GM12878 (cell line): ENCODE data around the gene ID3. TPM values are rescaled to one million over a fixed set of nuclear protein-coding genes. Genes with fewer than 3 reads are reported as not detected.

Experiments used
- ASH2L ChIP-seq: fragments of 300-600, 200-600 bp; sonication (generic); IDR thresholded peaks from 2 replicates; pipeline ENCODE4 v1.6.1; 2017; ENCODE audit warnings: low read depth, mild to moderate bottlenecking, borderline replicate concordance
- BACH1 ChIP-seq: fragments of 450-650 bp; IDR thresholded peaks from 2 replicates; pipeline ENCODE4 v1.6.1; 2017; ENCODE audit warnings: mild to moderate bottlenecking, borderline replicate concordance
- BHLHE40 ChIP-seq, 2 experiments: fragments of 450-650 bp in 1 of 2; IDR thresholded peaks; 2 replicates each; pipeline ENCODE4 v1.6.1; 2011 to 2017; ENCODE audit warnings: low read depth in 2 of 2, borderline replicate concordance in 1 of 2, improper control_type of control experiment in 1 of 2, low read length in 1 of 2, mild to moderate bottlenecking in 1 of 2
- CEBPB ChIP-seq, 2 experiments: fragments of 150-350 bp in 1 of 2; IDR thresholded peaks; 2 replicates each; pipeline ENCODE4 v1.6.1; 2012 to 2014; ENCODE audit warnings: low read depth in 2 of 2, low read length in 2 of 2, borderline replicate concordance in 1 of 2, inconsistent platforms in 1 of 2
- CHD1 ChIP-seq: IDR thresholded peaks from 2 replicates; pipeline ENCODE4 v1.6.1; 2012; ENCODE audit warnings: low read depth, low read length, improper control_type of control experiment
- CREM ChIP-seq: IDR thresholded peaks from 2 replicates; pipeline ENCODE4 v1.6.1; 2014; ENCODE audit warnings: antibody characterized with exemption, low read depth
- CUX1 ChIP-seq: IDR thresholded peaks from 2 replicates; pipeline ENCODE4 v1.6.1; 2012; ENCODE audit warnings: improper control_type of control experiment, low read depth, low read length; ENCODE audit not compliant: insufficient replicate concordance
- KAT2A ChIP-seq: conservative IDR thresholded peaks from 2 replicates; pipeline ENCODE4 v1.6.1; 2011; ENCODE audit warnings: low read depth, low read length; ENCODE audit not compliant: control insufficient read depth
- NFYB ChIP-seq: IDR thresholded peaks from 2 replicates; pipeline ENCODE4 v1.6.1; 2011; ENCODE audit warnings: low read depth, mild to moderate bottlenecking, low read length, improper control_type of control experiment, moderate library complexity; ENCODE audit not compliant: insufficient read depth
- NR2C1 ChIP-seq: fragments of 450-650 bp; IDR thresholded peaks from 2 replicates; pipeline ENCODE4 v1.6.1; 2017; ENCODE audit warnings: antibody characterized with exemption, mild to moderate bottlenecking, moderate library complexity
- PAX8 ChIP-seq: fragments of 450-650 bp; IDR thresholded peaks from 2 replicates; pipeline ENCODE4 v1.6.1; 2017; ENCODE audit warnings: mild to moderate bottlenecking, moderate library complexity
- RELB ChIP-seq: fragments of 450-650 bp; IDR thresholded peaks from 2 replicates; pipeline ENCODE4 v1.6.1; 2017; ENCODE audit warnings: low read depth, mild to moderate bottlenecking, moderate library complexity
- RFX5 ChIP-seq: IDR thresholded peaks from 2 replicates; pipeline ENCODE4 v1.6.1; 2011; ENCODE audit warnings: low read depth, low read length, improper control_type of control experiment
- SMAD1 ChIP-seq: fragments of 450-650 bp; IDR thresholded peaks from 2 replicates; pipeline ENCODE4 v1.6.1; 2018; ENCODE audit warnings: mild to moderate bottlenecking, low read depth; ENCODE audit not compliant: partially characterized antibody
- SP1 ChIP-seq: IDR thresholded peaks from one replicate; pipeline ENCODE4 v1.6.1; 2011; ENCODE audit warnings: low read depth, low read length
- TAF1 ChIP-seq: IDR thresholded peaks from 2 replicates; pipeline ENCODE4 v1.6.1; 2011; ENCODE audit warnings: mild to moderate bottlenecking, low read depth, low read length, borderline replicate concordance
- ZBTB33 ChIP-seq: fragments of 450-650 bp; IDR thresholded peaks from 2 replicates; pipeline ENCODE4 v1.6.1; 2017; ENCODE audit warnings: mild to moderate bottlenecking
- ZNF384 ChIP-seq: IDR thresholded peaks from 2 replicates; pipeline ENCODE4 v1.6.1; 2012; ENCODE audit warnings: low read depth, mild to moderate bottlenecking, low read length, improper control_type of control experiment, borderline replicate concordance
- ZNF622 ChIP-seq: fragments of 450-650 bp; IDR thresholded peaks from 2 replicates; pipeline ENCODE4 v1.6.1; 2017; ENCODE audit warnings: mild to moderate bottlenecking, inconsistent platforms
- polyA plus RNA-seq, 11 experiments: library from polyadenylated mRNA; depleted of rRNA in 4 of 11; unstranded in 6 of 11; stranded (reverse) in 5 of 11; fragments of >200 nt; fragmentation: Nextera tagmentation in 4 of 11; fragmentation: Illumina TruSeq in 1 of 11; extraction: Ambion mirVana in 4 of 11; extraction: Trizol in 1 of 11; gene quantifications; 1 replicate in 1 of 11; 2 replicates in 10 of 11; pipeline versions ENCODE4 v1.2.1 to v1.2.3, GENCODE V29; 2011 to 2016; ENCODE audit warnings: inconsistent platforms in 2 of 11, missing spikeins in 2 of 11, low read depth in 1 of 11
- total RNA-seq, 4 experiments: library from RNA; depleted of rRNA in 3 of 4; stranded (reverse); fragments of >200 nt in 3 of 4; fragmentation: Illumina TruSeq in 1 of 4; extraction: Trizol in 1 of 4; gene quantifications; 2 replicates each; pipeline versions ENCODE4 v1.2.1 to v1.2.3, GENCODE V29; 2013 to 2021
- TF ChIP-seq, protein P1 (sequence below): fragments of 450-650 bp; IDR thresholded peaks from 2 replicates; pipeline ENCODE4 v1.6.1; 2016; ENCODE audit warnings: mild to moderate bottlenecking

Gene ID3
- total and polyA plus RNA-seq, 10 of the 15 experiments (the other 5 are each of a cell fraction or from before 2014, with no cell fraction given) = 42.7 to 475 (median 207) TPM

DNA sequence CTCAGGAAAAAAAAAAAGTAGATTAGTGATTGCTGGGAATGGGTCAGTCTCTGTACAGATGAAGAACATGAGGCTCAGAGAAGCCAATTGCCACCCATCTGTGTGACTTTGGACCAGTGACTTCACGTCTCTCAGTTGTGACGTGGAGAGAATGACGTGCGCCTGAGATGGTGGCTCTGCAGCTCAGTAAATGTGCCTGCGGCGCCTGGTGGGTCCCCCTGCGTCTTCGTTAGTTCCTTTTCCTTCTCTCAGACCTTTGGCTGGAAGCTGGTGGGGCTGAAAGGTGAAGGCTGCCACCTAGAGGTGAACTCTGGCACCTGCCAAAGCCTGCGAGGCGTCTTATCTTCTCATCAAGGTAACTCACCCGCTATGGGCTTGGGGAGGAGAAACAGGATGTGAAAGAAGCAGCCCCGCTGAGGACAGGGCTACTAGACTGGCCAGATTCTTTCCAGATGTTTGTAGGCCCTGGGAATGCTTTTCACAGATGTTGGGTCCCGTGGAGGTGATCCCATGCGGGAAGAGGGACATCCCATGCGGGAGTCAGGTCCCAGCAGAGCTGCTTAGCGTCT, 19.5 kb downstream of the ID3 start (continued):
- TF ChIP-seq SMAD1 (no peak), CEBPB (IDR thresholded peaks at IDR 0.05; ENCODE audit: borderline replicate concordance in 1 of 2, low read depth in 2 of 2, low read length in 2 of 2) (no peak), BHLHE40 (IDR thresholded peaks at IDR 0.05; ENCODE audit: borderline replicate concordance in 1 of 2, low read depth in 2 of 2, low read length in 1 of 2) (peak; percentile 55 to 73; a peak in 3 of 4 replicates), TAF1 (no peak), ZBTB33 (peak; percentile 49; the same call in 1 of the 2 replicates), NR2C1 (0 out of 2 replicates have a peak, but pooled peaks have one; percentile 12), PAX8 (no peak), KAT2A (no peak), ASH2L (no peak), CHD1 (no peak), NFYB (no peak), CUX1 (no peak), BACH1 (no peak), SP1 (no peak), RELB (0 out of 2 replicates have a peak, but pooled peaks have one; percentile 37), RFX5 (no peak), ZNF384 (peak; percentile 14; the same call in 1 of the 2 replicates), CREM (peak; percentile 94), ZNF622 (no peak)
- TF ChIP-seq, protein P1, sequence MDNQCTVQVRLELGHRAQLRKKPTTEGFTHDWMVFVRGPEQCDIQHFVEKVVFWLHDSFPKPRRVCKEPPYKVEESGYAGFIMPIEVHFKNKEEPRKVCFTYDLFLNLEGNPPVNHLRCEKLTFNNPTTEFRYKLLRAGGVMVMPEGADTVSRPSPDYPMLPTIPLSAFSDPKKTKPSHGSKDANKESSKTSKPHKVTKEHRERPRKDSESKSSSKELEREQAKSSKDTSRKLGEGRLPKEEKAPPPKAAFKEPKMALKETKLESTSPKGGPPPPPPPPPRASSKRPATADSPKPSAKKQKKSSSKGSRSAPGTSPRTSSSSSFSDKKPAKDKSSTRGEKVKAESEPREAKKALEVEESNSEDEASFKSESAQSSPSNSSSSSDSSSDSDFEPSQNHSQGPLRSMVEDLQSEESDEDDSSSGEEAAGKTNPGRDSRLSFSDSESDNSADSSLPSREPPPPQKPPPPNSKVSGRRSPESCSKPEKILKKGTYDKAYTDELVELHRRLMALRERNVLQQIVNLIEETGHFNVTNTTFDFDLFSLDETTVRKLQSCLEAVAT = peak; percentile 36; the same call in 1 of the 2 replicates
